PC-3 (cell line): ENCODE measurements around the gene HRC.

Experiments
- EZH2 ChIP-seq: fragments of 300-600 bp; sonication (generic); IDR thresholded peaks from one replicate; pipeline ENCODE4 v1.6.1; 2017; ENCODE audit warnings: antibody characterized with exemption, mild to moderate bottlenecking, low read length; ENCODE audit not compliant: unreplicated experiment
- EZH2phosphoT487 ChIP-seq: fragments of 300-600 bp; sonication (generic); IDR thresholded peaks from 2 replicates; pipeline ENCODE4 v1.6.1; 2018; ENCODE audit warnings: mild to moderate bottlenecking, antibody characterized with exemption, low read length, borderline replicate concordance
- TF ChIP-seq, protein P1 (sequence below): fragments of 300-600 bp; sonication (generic); conservative IDR thresholded peaks from 2 replicates; pipeline ENCODE4 v1.5.1; 2017; ENCODE audit warnings: antibody characterized with exemption, low read depth, mild to moderate bottlenecking, low read length

DNA sequence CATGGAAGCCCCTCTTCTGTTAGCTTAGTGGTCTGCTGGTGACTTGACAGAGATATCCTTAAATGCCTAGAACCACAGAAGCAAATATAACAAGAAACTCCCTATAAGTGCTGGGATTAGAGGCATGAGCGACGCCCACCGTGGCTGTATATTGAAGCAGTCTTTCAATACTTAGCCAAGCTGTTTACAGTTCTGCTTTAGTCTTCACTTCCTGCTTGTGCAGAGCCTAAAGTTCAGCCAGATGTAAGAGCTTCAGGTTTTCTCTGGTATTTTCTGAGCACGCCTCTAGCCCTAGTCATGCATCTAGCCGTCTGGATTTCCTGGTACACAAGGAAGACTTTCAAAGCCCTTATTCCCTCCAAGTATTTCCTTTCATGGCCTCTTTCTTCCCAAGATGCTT is 30.9 kb upstream of the HRC start:
- no peak for TF ChIP-seq EZH2
- TF ChIP-seq, protein P1, sequence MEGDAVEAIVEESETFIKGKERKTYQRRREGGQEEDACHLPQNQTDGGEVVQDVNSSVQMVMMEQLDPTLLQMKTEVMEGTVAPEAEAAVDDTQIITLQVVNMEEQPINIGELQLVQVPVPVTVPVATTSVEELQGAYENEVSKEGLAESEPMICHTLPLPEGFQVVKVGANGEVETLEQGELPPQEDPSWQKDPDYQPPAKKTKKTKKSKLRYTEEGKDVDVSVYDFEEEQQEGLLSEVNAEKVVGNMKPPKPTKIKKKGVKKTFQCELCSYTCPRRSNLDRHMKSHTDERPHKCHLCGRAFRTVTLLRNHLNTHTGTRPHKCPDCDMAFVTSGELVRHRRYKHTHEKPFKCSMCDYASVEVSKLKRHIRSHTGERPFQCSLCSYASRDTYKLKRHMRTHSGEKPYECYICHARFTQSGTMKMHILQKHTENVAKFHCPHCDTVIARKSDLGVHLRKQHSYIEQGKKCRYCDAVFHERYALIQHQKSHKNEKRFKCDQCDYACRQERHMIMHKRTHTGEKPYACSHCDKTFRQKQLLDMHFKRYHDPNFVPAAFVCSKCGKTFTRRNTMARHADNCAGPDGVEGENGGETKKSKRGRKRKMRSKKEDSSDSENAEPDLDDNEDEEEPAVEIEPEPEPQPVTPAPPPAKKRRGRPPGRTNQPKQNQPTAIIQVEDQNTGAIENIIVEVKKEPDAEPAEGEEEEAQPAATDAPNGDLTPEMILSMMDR: no peak
- TF ChIP-seq EZH2phosphoT487: no peak
